Thymus (tissue), 11 donors: ENCODE data around the gene CAPN11. TPM values are rescaled to one million over a fixed set of nuclear protein-coding genes. Genes with fewer than 3 reads are reported as not detected.

ENCODE experiments used
- DNase-seq, 9 donors: peaks; one replicate each; pipeline ENCODE4 v3.0.0-alpha.2; 2013; ENCODE audit warnings: low spot score in 9 of 9, low read depth in 6 of 9, missing footprints in 1 of 9
- H3K27ac ChIP-seq, 2 donors: one replicate each; pipeline ENCODE4 v1.5.1; 2013; ENCODE audit warnings: control low read depth in 1 of 2, low read depth in 1 of 2, low read length in 1 of 2, mild to moderate bottlenecking in 1 of 2, moderate library complexity in 1 of 2
- H3K27me3 ChIP-seq, 2 donors: one replicate each; pipeline ENCODE4 v1.5.1; 2013; ENCODE audit warnings: low read length in 1 of 2; ENCODE audit not compliant: control insufficient read depth in 2 of 2, insufficient read depth in 1 of 2
- H3K36me3 ChIP-seq, 2 donors: one replicate each; pipeline ENCODE4 v1.5.1; 2013; ENCODE audit warnings: low read length in 1 of 2, mild to moderate bottlenecking in 1 of 2, moderate library complexity in 1 of 2; ENCODE audit not compliant: control insufficient read depth in 2 of 2, insufficient read depth in 2 of 2
- H3K4me1 ChIP-seq, 2 donors: one replicate each; pipeline ENCODE4 v1.5.1; 2013; ENCODE audit warnings: low read length in 2 of 2; ENCODE audit not compliant: control insufficient read depth in 2 of 2, insufficient read depth in 2 of 2
- H3K4me3 ChIP-seq, 2 donors: one replicate each; pipeline ENCODE4 v1.5.1; 2013; ENCODE audit warnings: low read length in 2 of 2, control low read depth in 1 of 2, mild to moderate bottlenecking in 1 of 2
- H3K9me3 ChIP-seq, 2 donors: one replicate each; pipeline ENCODE4 v1.5.1; 2013; ENCODE audit warnings: low read length in 1 of 2, mild to moderate bottlenecking in 1 of 2; ENCODE audit not compliant: control insufficient read depth in 2 of 2, insufficient read depth in 1 of 2
- WGBS: extraction: QIAGEN DNeasy Blood & Tissue Kit; methylation state at CpG from one replicate; pipeline ENCODE4 v1.1.7; 2013; 5-methylcytosine and 5-hydroxymethylcytosine counted together
- polyA plus RNA-seq: library from polyadenylated mRNA; stranded (reverse); fragments of 200-250 nt; gene quantifications from one replicate; pipeline ENCODE4 v1.2.3, GENCODE V29; 2013
- total RNA-seq: library from RNA; stranded (reverse); fragments of 120-200 nt; gene quantifications from one replicate; pipeline ENCODE4 v1.2.4, GENCODE V29; 2013
- donor health status: healthy.

CAPN11 gene
- total and polyA plus RNA-seq, 2 donors = 1.0 to 3.5 TPM

- no peaks in the 10 kb centered on the region for H3K9me3 ChIP-seq
- peaks cover 47 to 86% of the 10 kb centered on the region in 2 donors for H3K4me1 ChIP-seq
- peak overlapping the region; percentile 74 to 82 for H3K4me3 ChIP-seq
- H3K36me3 ChIP-seq = peaks cover 13 to 31% of the 10 kb centered on the region in 2 donors
- H3K27ac ChIP-seq = peak overlapping the region; percentile 22 to 95
- peak in 1 of 9 donors; percentile 57 for DNase-seq
- WGBS = 10% methylated on average over 18 of the region's 18 CpGs
- no peaks in the 10 kb centered on the region for H3K27me3 ChIP-seq
Observed at GRCh38 chr6:44224029-44224964, 65.7 kb downstream of the CAPN11 start.

- 53% methylated on average over 4 of the region's 4 CpGs for WGBS
- peak overlapping the region in 1 of 2 donors; percentile 95 for H3K27ac ChIP-seq
Observed at GRCh38 chr6:44224965-44225305, 66.3 kb downstream of the CAPN11 start.

DNA sequence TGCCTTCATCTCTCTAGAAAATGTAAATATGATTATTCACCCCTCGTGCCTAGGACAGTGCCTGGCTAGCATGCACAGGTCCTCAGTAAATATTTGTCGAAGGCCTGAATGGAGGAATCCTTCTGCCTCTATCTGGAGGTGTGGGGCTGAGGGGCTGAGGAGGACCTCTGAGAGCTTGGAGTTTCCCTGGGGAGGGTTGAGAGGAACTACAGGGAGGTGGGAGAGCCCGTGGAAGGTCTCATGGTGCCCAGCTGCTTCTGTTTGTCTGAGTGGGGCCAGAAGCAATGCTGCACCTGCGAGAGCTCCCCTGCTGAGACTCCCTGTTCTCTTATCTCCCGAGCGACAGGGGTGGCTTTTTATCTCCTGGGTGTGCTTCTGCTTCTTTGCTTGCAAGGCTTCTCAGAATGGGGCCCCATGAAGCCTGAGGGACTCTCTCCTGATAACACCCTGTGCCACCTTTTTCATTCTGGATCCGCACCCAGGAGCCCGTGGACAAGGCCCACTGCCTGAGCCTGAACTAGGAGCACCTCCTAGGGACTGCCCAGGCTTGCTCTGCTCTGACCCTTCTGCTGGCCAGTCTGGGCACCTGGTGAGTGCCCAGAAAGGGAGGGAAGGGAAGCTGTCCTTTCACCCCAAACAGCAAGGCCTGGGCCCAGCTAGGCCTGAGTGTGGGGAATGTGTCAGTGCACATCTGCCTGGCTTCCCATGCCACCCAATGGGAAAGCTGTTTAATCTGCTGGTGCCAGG lies 67.1 kb downstream of the CAPN11 start:
- H3K27ac ChIP-seq = peak overlapping the region; percentile 59 to 95
- H3K4me1 ChIP-seq = peaks cover 37 to 77% of the 10 kb centered on the region in 2 donors
- no peaks in the 10 kb centered on the region for H3K27me3 ChIP-seq
- H3K9me3 ChIP-seq = no peaks in the 10 kb centered on the region
- 34% methylated on average over 8 of the region's 8 CpGs for WGBS
- DNase-seq = peak in 4 of 9 donors; percentile 70 to 89 (median 73)
- peak overlapping the region; percentile 38 to 82 for H3K4me3 ChIP-seq
- H3K36me3 ChIP-seq = peaks cover 26 to 46% of the 10 kb centered on the region in 2 donors

More at GRCh38 chr6:44224965-44225305, 66.3 kb downstream of the CAPN11 start:
- peak overlapping the region; percentile 74 to 82 for H3K4me3 ChIP-seq
- peaks cover 19 to 38% of the 10 kb centered on the region in 2 donors for H3K36me3 ChIP-seq
- H3K9me3 ChIP-seq = no peaks in the 10 kb centered on the region
- peaks cover 42 to 82% of the 10 kb centered on the region in 2 donors for H3K4me1 ChIP-seq
- no peaks in the 10 kb centered on the region for H3K27me3 ChIP-seq
- DNase-seq = peak in 1 of 9 donors; percentile 62

DNA sequence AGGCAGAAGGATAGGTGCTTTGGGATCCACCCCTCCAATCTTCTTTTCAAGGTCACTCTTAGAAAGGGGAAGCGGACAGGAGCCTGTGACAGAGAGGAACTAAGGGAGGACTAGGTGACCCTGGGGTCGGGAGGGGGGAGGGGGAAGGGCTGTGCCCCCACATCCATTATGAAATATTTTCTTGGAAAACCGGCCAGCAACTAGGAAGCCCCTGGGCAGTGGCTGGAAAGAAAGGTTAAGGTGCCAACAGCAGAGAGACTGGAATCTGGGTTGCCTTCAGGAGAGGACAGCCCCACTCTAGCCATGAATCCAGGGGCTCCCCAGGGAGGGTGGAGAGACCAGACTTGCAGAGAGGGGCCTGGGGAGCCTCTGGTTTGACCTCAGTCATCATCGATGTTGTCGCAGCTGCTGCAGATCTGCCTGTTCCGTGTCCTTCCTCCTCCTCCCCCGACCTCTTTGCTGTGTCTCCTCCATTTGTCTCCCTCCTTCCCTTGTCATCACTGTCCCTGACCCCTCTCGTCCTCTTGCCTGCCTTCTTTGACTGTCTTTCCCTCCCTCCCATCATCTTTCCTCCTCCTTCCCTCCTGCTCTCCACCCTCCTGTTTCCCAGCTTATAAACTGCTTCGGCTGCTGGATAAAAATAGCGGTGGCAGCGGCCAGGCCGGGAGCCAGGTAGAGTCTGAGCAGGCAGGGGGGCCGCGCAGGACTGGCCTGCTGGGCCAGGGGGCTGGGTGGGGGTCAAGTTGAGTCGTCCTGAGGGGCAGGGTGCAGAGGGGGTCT lies 67.9 kb downstream of the CAPN11 start:
- H3K9me3 ChIP-seq = no peaks in the 10 kb centered on the region
- WGBS = 80% methylated on average over 15 of the region's 15 CpGs
- no peaks in the 10 kb centered on the region for H3K27me3 ChIP-seq
- H3K36me3 ChIP-seq = peaks cover 34 to 54% of the 10 kb centered on the region in 2 donors
- peak overlapping the region; percentile 59 to 95 for H3K27ac ChIP-seq
- H3K4me1 ChIP-seq = peaks cover 31 to 69% of the 10 kb centered on the region in 2 donors
- DNase-seq = no peak
- H3K4me3 ChIP-seq = peak overlapping the region; percentile 38 to 82

GRCh38 chr6:44227148-44227793 lies 68.7 kb downstream of the CAPN11 start:
- H3K36me3 ChIP-seq = peaks cover 42 to 61% of the 10 kb centered on the region in 2 donors
- peak overlapping the region in 1 of 2 donors; percentile 95 for H3K27ac ChIP-seq
- 96% methylated on average over 7 of the region's 7 CpGs for WGBS
- peaks cover 26 to 66% of the 10 kb centered on the region in 2 donors for H3K4me1 ChIP-seq
- no peaks in the 10 kb centered on the region for H3K9me3 ChIP-seq
- no peaks in the 10 kb centered on the region for H3K27me3 ChIP-seq
- H3K4me3 ChIP-seq = peak overlapping the region; percentile 38 to 82
- DNase-seq = no peak

GRCh38 chr6:44228031-44228430 lies 69.4 kb downstream of the CAPN11 start:
- Histone ChIP-seq H3K4me1 (peaks cover 23 to 64% of the 10 kb centered on the region in 2 donors), H3K4me3 (no peak overlapping the region), H3K27ac (no peak overlapping the region), H3K9me3 (no peaks in the 10 kb centered on the region), H3K27me3 (no peaks in the 10 kb centered on the region), H3K36me3 (peaks cover 49 to 69% of the 10 kb centered on the region in 2 donors)
- WGBS = 82% methylated on average over 6 of the region's 6 CpGs
- DNase-seq = no peak

- Histone ChIP-seq H3K27ac (no peak overlapping the region), H3K4me1 (peaks cover 26 to 66% of the 10 kb centered on the region in 2 donors)
Observed at GRCh38 chr6:44228433-44228832, 69.8 kb downstream of the CAPN11 start.

DNA sequence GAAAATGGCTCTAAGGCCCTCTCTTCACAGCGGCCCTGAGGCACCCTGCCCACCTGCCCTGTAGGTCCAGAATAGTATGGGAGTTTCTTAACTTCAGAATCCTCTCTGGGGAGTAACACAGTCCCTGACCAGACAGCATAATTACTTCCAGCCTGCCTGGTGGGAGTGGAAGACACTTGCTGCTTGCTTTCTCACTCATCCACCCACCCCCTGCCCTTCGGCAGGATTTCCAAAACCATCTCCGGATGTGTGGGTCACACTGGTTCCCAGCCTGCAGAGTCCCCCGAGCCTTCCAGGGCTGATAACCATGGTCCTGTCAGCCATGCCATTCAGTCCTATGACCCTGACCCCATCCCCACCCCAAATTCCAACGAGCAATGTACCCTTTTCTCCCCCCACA lies 70.2 kb downstream of the CAPN11 start:
- no peak for DNase-seq
- Histone ChIP-seq H3K27ac (no peak overlapping the region), H3K9me3 (no peaks in the 10 kb centered on the region), H3K4me3 (no peak overlapping the region), H3K4me1 (peaks cover 26 to 70% of the 10 kb centered on the region in 2 donors), H3K27me3 (no peaks in the 10 kb centered on the region), H3K36me3 (peaks cover 56 to 77% of the 10 kb centered on the region in 2 donors)
- 88% methylated on average over 5 of the region's 5 CpGs for WGBS

More at GRCh38 chr6:44228433-44228832, 69.8 kb downstream of the CAPN11 start:
- Histone ChIP-seq H3K36me3 (peaks cover 53 to 73% of the 10 kb centered on the region in 2 donors), H3K27me3 (no peaks in the 10 kb centered on the region), H3K4me3 (no peak overlapping the region), H3K9me3 (no peaks in the 10 kb centered on the region)
- 98% methylated on average over 7 of the region's 7 CpGs for WGBS
- no peak for DNase-seq
